ENCODE results near the gene UGT2B10.

GRCh38 chr4:68780232-68780631 lies 35.6 kb upstream of the UGT2B10 start:
- TF ChIP-seq FOXM1 (IDR thresholded peaks at IDR 0.05; ENCODE audit: borderline replicate concordance) (no peak), ARNT (IDR thresholded peaks at IDR 0.05) (no peak), SUZ12 (IDR thresholded peaks at IDR 0.05) (no peak), HDGF (IDR thresholded peaks at IDR 0.05; ENCODE audit: borderline replicate concordance) (no peak), FOXK2 (IDR thresholded peaks at IDR 0.05) (no peak), L3MBTL2 (conservative IDR thresholded peaks at IDR 0.05) (no peak), BHLHE40 (IDR thresholded peaks at IDR 0.05; ENCODE audit: borderline replicate concordance) (no peak), SP1 (IDR thresholded peaks at IDR 0.05) (no peak), CTBP1 (IDR thresholded peaks at IDR 0.05; ENCODE audit: borderline replicate concordance) (no peak), FOXA1 (IDR thresholded peaks at IDR 0.05) (no peak), ELF4 (IDR thresholded peaks at IDR 0.05) (no peak), TARDBP (IDR thresholded peaks at IDR 0.05) (no peak)
- TF ChIP-seq, protein P1, sequence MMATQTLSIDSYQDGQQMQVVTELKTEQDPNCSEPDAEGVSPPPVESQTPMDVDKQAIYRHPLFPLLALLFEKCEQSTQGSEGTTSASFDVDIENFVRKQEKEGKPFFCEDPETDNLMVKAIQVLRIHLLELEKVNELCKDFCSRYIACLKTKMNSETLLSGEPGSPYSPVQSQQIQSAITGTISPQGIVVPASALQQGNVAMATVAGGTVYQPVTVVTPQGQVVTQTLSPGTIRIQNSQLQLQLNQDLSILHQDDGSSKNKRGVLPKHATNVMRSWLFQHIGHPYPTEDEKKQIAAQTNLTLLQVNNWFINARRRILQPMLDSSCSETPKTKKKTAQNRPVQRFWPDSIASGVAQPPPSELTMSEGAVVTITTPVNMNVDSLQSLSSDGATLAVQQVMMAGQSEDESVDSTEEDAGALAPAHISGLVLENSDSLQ (IDR thresholded peaks at IDR 0.05): no peak

Data from HEK293T (cell line).